Measurements from ENCODE around the gene MRPL2.
"Not testable (repeated sequence)": the region's sequence is repeated elsewhere in the genome, so short reads cannot be mapped to it uniquely, and the experiment has no call there.

Gene MRPL2

GRCh38 chr6:43081922-43082321 lies 22.7 kb upstream of the MRPL2 start:
- DNase-seq = not testable (repeated sequence)

GRCh38 chr6:43081043-43081442 lies 21.8 kb upstream of the MRPL2 start:
- no peak for DNase-seq

- DNase-seq = no peak
Observed at GRCh38 chr6:43078691-43079090, 19.5 kb upstream of the MRPL2 start.

GRCh38 chr6:43077981-43078511 lies 18.8 kb upstream of the MRPL2 start:
- no peak for DNase-seq

- no peak for DNase-seq
Observed at GRCh38 chr6:43077333-43077809, 18.1 kb upstream of the MRPL2 start.

GRCh38 chr6:43076464-43077332 lies 17.5 kb upstream of the MRPL2 start:
- DNase-seq = no peak

GRCh38 chr6:43075670-43076463 lies 16.6 kb upstream of the MRPL2 start, which contains the start of gene PTK7:
PTK7 (plus strand) TSS chr6:43076314; CDS start chr6:43076489, 175 bp downstream.
- peak; percentile 15 to 70 for DNase-seq

GRCh38 chr6:43074847-43075669 lies 15.8 kb upstream of the MRPL2 start:
- no peak for DNase-seq

GRCh38 chr6:43070028-43070632 lies 10.9 kb upstream of the MRPL2 start:
- DNase-seq = peak in 1 of 2 experiments; percentile 15

GRCh38 chr6:43062818-43063217 lies 3.6 kb upstream of the MRPL2 start:
- no peak for DNase-seq

- DNase-seq = no peak
Observed at GRCh38 chr6:43061861-43062260, 2.6 kb upstream of the MRPL2 start.

- no peak for DNase-seq
Observed at GRCh38 chr6:43060755-43061633, 1.8 kb upstream of the MRPL2 start.

- peak in 1 of 2 experiments; percentile 51 for DNase-seq
Observed at GRCh38 chr6:43060034-43060754, 960 bp upstream of the MRPL2 start.

- DNase-seq = no peak
Observed at GRCh38 chr6:43058531-43058930, 703 bp downstream of the MRPL2 start.

- no peak for DNase-seq
Observed at GRCh38 chr6:43055966-43056365, 3.3 kb downstream of the MRPL2 start.

- no peak for DNase-seq
Observed at GRCh38 chr6:43054206-43054943, 4.9 kb downstream of the MRPL2 start.

- peak; percentile 76 to 94 for DNase-seq
Observed at GRCh38 chr6:43053545-43054205, 5.6 kb downstream of the MRPL2 start, which contains the start of gene CUL7. CUL7 (minus strand) TSS chr6:43053851; CDS start chr6:43052788, 1,063 bp downstream.

GRCh38 chr6:43052842-43053544 lies 6.2 kb downstream of the MRPL2 start:
- DNase-seq = no peak
